ENCODE data around the gene SRRM1. TPM values are rescaled to one million over a fixed set of nuclear protein-coding genes. Genes with fewer than 3 reads are reported as not detected.
A peak's percentile ranks its signal among the peaks of the same experiment; 100 is the strongest.

Gene SRRM1
- total RNA-seq, 1 experiment from 2014 or later, result 228 TPM

DNA sequence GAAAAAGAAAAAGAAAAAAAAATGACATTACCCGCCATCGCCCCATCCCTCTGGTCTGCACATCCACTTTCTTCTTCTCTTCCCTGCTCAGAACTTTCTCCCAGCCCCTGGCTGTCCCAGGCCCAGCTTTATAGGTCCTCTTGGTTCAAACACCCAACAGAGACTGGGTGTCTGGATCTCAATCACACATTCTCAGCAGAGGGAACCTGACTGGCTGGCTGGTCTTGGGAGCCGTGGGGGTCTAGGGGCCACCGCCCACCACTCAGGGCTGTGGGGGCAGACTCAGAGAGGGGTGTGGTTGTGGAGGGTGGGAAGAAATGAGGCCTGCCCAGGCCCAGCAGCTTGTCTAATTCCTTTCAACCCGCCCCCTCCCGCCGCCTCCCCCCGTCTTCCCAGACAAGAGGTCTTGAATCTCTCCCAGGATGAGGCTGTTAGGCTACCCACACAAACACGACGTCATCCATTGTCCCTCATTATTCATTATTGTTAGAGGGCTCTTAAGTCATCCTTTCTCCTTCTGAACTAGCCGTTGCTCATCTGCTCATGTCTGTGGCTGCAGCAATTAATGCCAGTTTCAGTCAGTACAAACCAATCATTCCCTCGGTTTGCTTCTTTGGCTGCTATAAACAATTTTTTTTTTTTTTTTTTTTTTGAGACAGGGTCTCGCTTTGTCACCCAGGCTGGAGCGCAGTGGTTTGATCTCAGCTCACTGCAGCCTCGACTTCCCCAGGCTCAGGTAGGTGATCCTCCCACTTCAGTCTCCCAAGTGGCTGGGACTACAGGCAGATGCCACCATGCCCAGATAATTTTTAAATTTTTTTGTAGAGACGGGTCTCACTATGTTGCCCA is 61.5 kb downstream of the SRRM1 start:
- DNase-seq (ENCODE audit: low spot score) (peak; percentile 23), ATAC-seq (no peak)
- Mint-ChIP-seq H3K36me3 (no peaks in the 10 kb centered on the region), H3K4me3 (no peak overlapping the region), H3K27me3 (ENCODE audit: low read depth) (peaks cover 2% of the 10 kb centered on the region; the same call in 1 of the 2 replicates), H3K27ac (peak overlapping the region; percentile 87; the same call in 1 of the 2 replicates), H3K4me1 (peaks cover 33% of the 10 kb centered on the region), H3K9me3 (no peaks in the 10 kb centered on the region)
- ChIA-PET POLR2A (interaction anchor here (0.5 to 1.5 kb wide), 2 partner anchors 40 to 122 kb away, joined by 3 to 9 read pairs; partner anchors contain the start of gene CLIC4), CTCF (interaction anchor here (0.6 to 2.8 kb wide), 8 partner anchors 16 to 1765 kb away, joined by 3 to 15 read pairs (median 6); partner anchors contain the start of gene CLIC4)
- TF ChIP-seq GTF2I (CRISPR knock-in tag; conservative IDR thresholded peaks at IDR 0.05) (peak; percentile 79; the same call in 1 of the 2 replicates), NR1H2 (CRISPR knock-in tag; IDR thresholded peaks at IDR 0.05) (no peak), NR2C2 (CRISPR knock-in tag; IDR thresholded peaks at IDR 0.05) (no peak), PRRX2 (CRISPR knock-in tag; IDR thresholded peaks at IDR 0.05) (no peak)
- TF ChIP-seq, protein P1, sequence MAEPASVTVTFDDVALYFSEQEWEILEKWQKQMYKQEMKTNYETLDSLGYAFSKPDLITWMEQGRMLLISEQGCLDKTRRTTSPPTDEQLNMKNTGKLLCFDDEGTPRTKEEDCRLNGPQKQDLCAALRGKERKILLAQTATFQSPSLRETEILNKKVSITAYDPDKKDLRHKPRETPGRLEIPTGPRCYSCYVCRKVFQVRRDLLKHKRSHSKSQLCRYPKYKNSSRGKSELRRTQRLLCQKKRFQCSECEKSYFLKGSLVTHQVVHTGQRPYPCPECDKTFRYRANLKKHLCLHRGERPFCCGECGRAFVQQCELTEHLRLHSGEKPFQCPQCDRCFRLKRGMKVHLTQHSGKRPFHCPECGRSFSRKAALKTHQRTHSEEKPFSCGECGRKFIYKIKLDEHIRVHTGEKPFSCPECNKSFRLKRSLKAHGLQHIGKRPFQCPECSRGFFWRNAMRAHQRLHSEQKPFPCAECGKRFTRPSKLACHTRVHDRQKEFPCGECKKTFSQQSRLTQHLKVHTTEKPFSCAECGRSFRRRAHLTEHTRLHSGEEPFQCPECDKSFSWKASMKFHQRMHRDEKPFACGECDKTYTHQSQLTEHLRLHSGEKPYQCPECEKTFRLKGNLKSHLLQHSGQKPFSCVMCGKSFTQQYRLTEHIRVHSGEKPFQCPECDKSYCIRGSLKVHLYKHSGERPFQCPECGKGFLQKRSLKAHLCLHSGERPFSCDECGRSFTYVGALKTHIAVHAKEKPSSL (CRISPR knock-in tag; conservative IDR thresholded peaks at IDR 0.05), result no peak
- TF ChIP-seq, protein P2, sequence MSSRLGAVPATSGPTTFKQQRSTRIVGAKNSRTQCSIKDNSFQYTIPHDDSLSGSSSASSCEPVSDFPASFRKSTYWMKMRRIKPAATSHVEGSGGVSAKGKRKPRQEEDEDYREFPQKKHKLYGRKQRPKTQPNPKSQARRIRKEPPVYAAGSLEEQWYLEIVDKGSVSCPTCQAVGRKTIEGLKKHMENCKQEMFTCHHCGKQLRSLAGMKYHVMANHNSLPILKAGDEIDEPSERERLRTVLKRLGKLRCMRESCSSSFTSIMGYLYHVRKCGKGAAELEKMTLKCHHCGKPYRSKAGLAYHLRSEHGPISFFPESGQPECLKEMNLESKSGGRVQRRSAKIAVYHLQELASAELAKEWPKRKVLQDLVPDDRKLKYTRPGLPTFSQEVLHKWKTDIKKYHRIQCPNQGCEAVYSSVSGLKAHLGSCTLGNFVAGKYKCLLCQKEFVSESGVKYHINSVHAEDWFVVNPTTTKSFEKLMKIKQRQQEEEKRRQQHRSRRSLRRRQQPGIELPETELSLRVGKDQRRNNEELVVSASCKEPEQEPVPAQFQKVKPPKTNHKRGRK (CRISPR knock-in tag; IDR thresholded peaks at IDR 0.05; ENCODE audit: borderline replicate concordance), result no peak

DNA sequence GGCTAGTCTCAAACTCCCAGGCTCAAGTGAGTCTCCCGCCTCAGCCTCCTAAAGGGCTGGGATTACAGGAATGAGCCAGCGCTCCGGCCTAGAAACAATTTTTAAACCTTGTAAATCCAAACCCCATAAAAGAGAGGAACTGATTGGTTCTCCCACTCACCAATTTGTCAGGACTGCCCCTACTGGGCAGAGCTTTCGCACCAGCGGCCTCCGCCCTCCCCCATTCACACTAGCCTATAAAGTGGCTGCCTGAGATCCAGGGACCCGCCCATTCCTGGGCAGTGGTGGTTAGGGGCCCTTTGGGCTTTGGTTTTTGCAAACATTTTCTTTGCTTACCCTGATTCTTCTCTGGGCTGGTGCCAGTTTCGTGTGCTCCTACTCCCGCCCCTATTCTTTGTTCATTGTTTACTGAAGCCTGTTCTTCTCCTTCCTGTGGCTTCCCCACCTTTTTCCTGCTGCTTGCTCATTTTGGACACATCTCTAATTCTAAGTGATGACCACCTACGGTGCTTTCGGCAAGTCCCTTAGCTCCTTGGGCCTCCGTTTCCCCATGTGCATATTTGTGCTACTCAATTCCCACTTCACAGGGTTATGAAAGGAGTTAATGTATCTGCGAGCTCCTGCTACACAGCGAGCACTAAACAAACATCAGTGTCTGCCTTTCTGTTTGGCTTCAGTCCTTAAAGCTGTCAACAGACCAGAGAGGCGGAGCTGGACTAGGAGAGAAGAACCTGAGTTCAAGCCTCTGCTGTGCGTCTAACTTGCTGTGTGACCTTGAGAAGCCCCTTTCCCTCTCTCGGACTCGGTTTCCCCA is 62.4 kb downstream of the SRRM1 start:
- peak overlapping the region; percentile 62 for H3K27ac Mint-ChIP-seq
- H3K36me3 Mint-ChIP-seq, result no peaks in the 10 kb centered on the region
- POLR2A ChIA-PET, result interaction anchor here (0.6 to 1.5 kb wide), 2 partner anchors 31 to 39 kb away, joined by 4 to 9 read pairs; partner anchors contain the start of gene CLIC4
- no peak overlapping the region for H3K4me3 Mint-ChIP-seq
- H3K27me3 Mint-ChIP-seq (ENCODE audit: low read depth), result peaks cover 2% of the 10 kb centered on the region; the same call in 1 of the 2 replicates
- peak; percentile 99 for ATAC-seq
- no peaks in the 10 kb centered on the region for H3K9me3 Mint-ChIP-seq
- CTCF ChIA-PET, result interaction anchor here (0.6 to 2.8 kb wide), 7 partner anchors 17 to 1765 kb away, joined by 3 to 15 read pairs (median 8); partner anchors contain the start of gene CLIC4
- peak; percentile 85 for DNase-seq (ENCODE audit: low spot score)
- peaks cover 27% of the 10 kb centered on the region for H3K4me1 Mint-ChIP-seq
- TF ChIP-seq SMAD4 (CRISPR knock-in tag; IDR thresholded peaks at IDR 0.05), result no peak
- TF ChIP-seq, protein P3, sequence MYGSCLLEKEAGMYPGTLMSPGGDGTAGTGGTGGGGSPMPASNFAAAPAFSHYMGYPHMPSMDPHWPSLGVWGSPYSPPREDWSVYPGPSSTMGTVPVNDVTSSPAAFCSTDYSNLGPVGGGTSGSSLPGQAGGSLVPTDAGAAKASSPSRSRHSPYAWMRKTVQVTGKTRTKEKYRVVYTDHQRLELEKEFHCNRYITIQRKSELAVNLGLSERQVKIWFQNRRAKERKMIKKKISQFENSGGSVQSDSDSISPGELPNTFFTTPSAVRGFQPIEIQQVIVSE (CRISPR knock-in tag; IDR thresholded peaks at IDR 0.05; ENCODE audit: borderline replicate concordance), result no peak
- no peak for TF ChIP-seq GABPB1 (CRISPR knock-in tag; IDR thresholded peaks at IDR 0.05)
- TF ChIP-seq, protein P4, sequence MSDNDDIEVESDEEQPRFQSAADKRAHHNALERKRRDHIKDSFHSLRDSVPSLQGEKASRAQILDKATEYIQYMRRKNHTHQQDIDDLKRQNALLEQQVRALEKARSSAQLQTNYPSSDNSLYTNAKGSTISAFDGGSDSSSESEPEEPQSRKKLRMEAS (CRISPR knock-in tag; IDR thresholded peaks at IDR 0.05), result no peak
- TF ChIP-seq, protein P5, sequence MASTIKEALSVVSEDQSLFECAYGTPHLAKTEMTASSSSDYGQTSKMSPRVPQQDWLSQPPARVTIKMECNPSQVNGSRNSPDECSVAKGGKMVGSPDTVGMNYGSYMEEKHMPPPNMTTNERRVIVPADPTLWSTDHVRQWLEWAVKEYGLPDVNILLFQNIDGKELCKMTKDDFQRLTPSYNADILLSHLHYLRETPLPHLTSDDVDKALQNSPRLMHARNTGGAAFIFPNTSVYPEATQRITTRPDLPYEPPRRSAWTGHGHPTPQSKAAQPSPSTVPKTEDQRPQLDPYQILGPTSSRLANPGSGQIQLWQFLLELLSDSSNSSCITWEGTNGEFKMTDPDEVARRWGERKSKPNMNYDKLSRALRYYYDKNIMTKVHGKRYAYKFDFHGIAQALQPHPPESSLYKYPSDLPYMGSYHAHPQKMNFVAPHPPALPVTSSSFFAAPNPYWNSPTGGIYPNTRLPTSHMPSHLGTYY (CRISPR knock-in tag; IDR thresholded peaks at IDR 0.05), result no peak
- TF ChIP-seq OVOL2 (CRISPR knock-in tag; IDR thresholded peaks at IDR 0.05; ENCODE audit: borderline replicate concordance), result no peak
- TF ChIP-seq, protein P6, sequence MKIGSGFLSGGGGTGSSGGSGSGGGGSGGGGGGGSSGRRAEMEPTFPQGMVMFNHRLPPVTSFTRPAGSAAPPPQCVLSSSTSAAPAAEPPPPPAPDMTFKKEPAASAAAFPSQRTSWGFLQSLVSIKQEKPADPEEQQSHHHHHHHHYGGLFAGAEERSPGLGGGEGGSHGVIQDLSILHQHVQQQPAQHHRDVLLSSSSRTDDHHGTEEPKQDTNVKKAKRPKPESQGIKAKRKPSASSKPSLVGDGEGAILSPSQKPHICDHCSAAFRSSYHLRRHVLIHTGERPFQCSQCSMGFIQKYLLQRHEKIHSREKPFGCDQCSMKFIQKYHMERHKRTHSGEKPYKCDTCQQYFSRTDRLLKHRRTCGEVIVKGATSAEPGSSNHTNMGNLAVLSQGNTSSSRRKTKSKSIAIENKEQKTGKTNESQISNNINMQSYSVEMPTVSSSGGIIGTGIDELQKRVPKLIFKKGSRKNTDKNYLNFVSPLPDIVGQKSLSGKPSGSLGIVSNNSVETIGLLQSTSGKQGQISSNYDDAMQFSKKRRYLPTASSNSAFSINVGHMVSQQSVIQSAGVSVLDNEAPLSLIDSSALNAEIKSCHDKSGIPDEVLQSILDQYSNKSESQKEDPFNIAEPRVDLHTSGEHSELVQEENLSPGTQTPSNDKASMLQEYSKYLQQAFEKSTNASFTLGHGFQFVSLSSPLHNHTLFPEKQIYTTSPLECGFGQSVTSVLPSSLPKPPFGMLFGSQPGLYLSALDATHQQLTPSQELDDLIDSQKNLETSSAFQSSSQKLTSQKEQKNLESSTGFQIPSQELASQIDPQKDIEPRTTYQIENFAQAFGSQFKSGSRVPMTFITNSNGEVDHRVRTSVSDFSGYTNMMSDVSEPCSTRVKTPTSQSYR (CRISPR knock-in tag; IDR thresholded peaks at IDR 0.05), result no peak
- TF ChIP-seq TCF7 (CRISPR knock-in tag; IDR thresholded peaks at IDR 0.05; ENCODE audit: low read depth), result no peak
- TF ChIP-seq RELA (CRISPR knock-in tag; IDR thresholded peaks at IDR 0.05; ENCODE audit: borderline replicate concordance), result no peak
- TF ChIP-seq, protein P7, sequence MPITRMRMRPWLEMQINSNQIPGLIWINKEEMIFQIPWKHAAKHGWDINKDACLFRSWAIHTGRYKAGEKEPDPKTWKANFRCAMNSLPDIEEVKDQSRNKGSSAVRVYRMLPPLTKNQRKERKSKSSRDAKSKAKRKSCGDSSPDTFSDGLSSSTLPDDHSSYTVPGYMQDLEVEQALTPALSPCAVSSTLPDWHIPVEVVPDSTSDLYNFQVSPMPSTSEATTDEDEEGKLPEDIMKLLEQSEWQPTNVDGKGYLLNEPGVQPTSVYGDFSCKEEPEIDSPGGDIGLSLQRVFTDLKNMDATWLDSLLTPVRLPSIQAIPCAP (CRISPR knock-in tag; IDR thresholded peaks at IDR 0.05), result no peak

Measured in WTC11 (cell line).